HepG2 (cell line): ENCODE measurements around the gene ALLC. TPM values are rescaled to one million over a fixed set of nuclear protein-coding genes. Genes with fewer than 3 reads are reported as not detected.

Experiments
- DNMT1 ChIP-seq: sonication (generic); formaldehyde crosslinking; IDR thresholded peaks from 2 replicates; pipeline ENCODE4 v1.5.1; 2020; ENCODE audit warnings: mild to moderate bottlenecking, missing genetic modification reagents
- HBP1 ChIP-seq: IDR thresholded peaks from 2 replicates; pipeline ENCODE4 v1.6.1; 2016; ENCODE audit warnings: low read depth, control low read depth
- HOXD1 ChIP-seq: sonication (generic); formaldehyde crosslinking; IDR thresholded peaks from 2 replicates; pipeline ENCODE4 v1.5.0; 2020; ENCODE audit warnings: missing genetic modification reagents
- KDM2A ChIP-seq: sonication (generic); formaldehyde crosslinking; IDR thresholded peaks from 2 replicates; pipeline ENCODE4 v1.4.0; 2020; ENCODE audit warnings: low read depth, missing genetic modification reagents, borderline replicate concordance
- MTF2 ChIP-seq: sonication (generic); formaldehyde crosslinking; IDR thresholded peaks from 2 replicates; pipeline ENCODE4 v1.5.0; 2020; ENCODE audit warnings: missing genetic modification reagents, borderline replicate concordance
- NCOA2 ChIP-seq: sonication (generic); formaldehyde crosslinking; IDR thresholded peaks from 2 replicates; pipeline ENCODE4 v1.8.0; 2022; ENCODE audit warnings: inconsistent platforms
- PBX3 ChIP-seq: sonication (generic); formaldehyde crosslinking; IDR thresholded peaks from 2 replicates; pipeline ENCODE4 v1.8.1; 2023; ENCODE audit warnings: missing genetic modification reagents, inconsistent platforms, borderline replicate concordance
- SNAPC2 ChIP-seq: sonication (generic); formaldehyde crosslinking; IDR thresholded peaks from 2 replicates; pipeline ENCODE4 v1.8.1; 2022; ENCODE audit warnings: mild to moderate bottlenecking, missing genetic modification reagents
- TOPORS ChIP-seq: sonication (generic); formaldehyde crosslinking; IDR thresholded peaks from 2 replicates; pipeline ENCODE4 v1.8.0; 2023; ENCODE audit warnings: mild to moderate bottlenecking, missing genetic modification reagents
- ZBTB40 ChIP-seq, 2 experiments: fragments of 450-650 bp in 1 of 2; sonication (generic) in 1 of 2; formaldehyde crosslinking in 1 of 2; IDR thresholded peaks; 2 replicates each; pipeline versions ENCODE4 v1.6.1 to v1.8.0; 2016 to 2022; ENCODE audit warnings: antibody characterized with exemption in 1 of 2, mild to moderate bottlenecking in 1 of 2, missing genetic modification reagents in 1 of 2
- ZNF17 ChIP-seq: sonication (generic); formaldehyde crosslinking; IDR thresholded peaks from 2 replicates; pipeline ENCODE4 v1.5.0; 2020; ENCODE audit warnings: mild to moderate bottlenecking, missing genetic modification reagents
- ZNF276 ChIP-seq: sonication (generic); formaldehyde crosslinking; IDR thresholded peaks from 2 replicates; pipeline ENCODE4 v1.4.0; 2020; ENCODE audit warnings: mild to moderate bottlenecking, low read depth, missing genetic modification reagents
- ZNF33A ChIP-seq: sonication (generic); formaldehyde crosslinking; IDR thresholded peaks from 2 replicates; pipeline ENCODE4 v1.5.1; 2020; ENCODE audit warnings: missing genetic modification reagents, mild to moderate bottlenecking, moderate library complexity, borderline replicate concordance
- ZNF546 ChIP-seq: sonication (generic); formaldehyde crosslinking; conservative IDR thresholded peaks from 2 replicates; pipeline ENCODE4 v1.8.1; 2023; ENCODE audit warnings: mild to moderate bottlenecking, missing genetic modification reagents
- polyA plus RNA-seq, 8 experiments: library from polyadenylated mRNA; depleted of rRNA in 3 of 8; stranded (reverse) in 7 of 8; unstranded in 1 of 8; fragments of >200 nt; fragmentation: Illumina TruSeq in 4 of 8; extraction: Trizol in 4 of 8; gene quantifications; 2 replicates each; pipeline versions ENCODE4 v1.2.1 to v1.2.3, GENCODE V29; 2011 to 2016; ENCODE audit warnings: low read depth in 4 of 8, missing spikeins in 1 of 8, mixed read lengths in 1 of 8; ENCODE audit not compliant: insufficient read depth in 1 of 8
- total RNA-seq, 5 experiments: library from RNA; depleted of rRNA; stranded (reverse); fragments of >200 nt; fragmentation: Illumina TruSeq; extraction: Trizol; gene quantifications; 2 replicates each; pipeline ENCODE4 v1.2.3, GENCODE V29; 2016; ENCODE audit warnings: low read depth in 1 of 5

ALLC gene
- total and polyA plus RNA-seq, 2 of the 13 experiments (the other 11 are each of a cell fraction or from before 2014, with no cell fraction given): 0.08 to 0.11 TPM

- TF ChIP-seq ZBTB40 (IDR thresholded peaks at IDR 0.05) (no peak), ZBTB40 (CRISPR knock-in tag; IDR thresholded peaks at IDR 0.05) (0 out of 2 replicates have a peak, but pooled peaks have one; percentile 55), SNAPC2 (no peak), KDM2A (CRISPR knock-in tag) (peak; percentile 26; the same call in 1 of the 2 replicates), PBX3 (CRISPR knock-in tag) (no peak), ZNF276 (CRISPR knock-in tag) (no peak), TOPORS (CRISPR knock-in tag) (peak; percentile 68; the same call in 1 of the 2 replicates), ZNF17 (CRISPR knock-in tag) (no peak), NCOA2 (CRISPR knock-in tag) (no peak; the same call in 1 of the 2 replicates), ZNF546 (CRISPR knock-in tag) (no peak), HBP1 (CRISPR knock-in tag) (no peak), ZNF33A (CRISPR knock-in tag) (no peak), DNMT1 (peak; percentile 61; the same call in 1 of the 2 replicates), MTF2 (CRISPR knock-in tag) (no peak), HOXD1 (no peak)
These were observed 1.7 kb downstream of the ALLC start (continued) for GRCh38 chr2:3659447-3660432.
